DMS53 treated with DMSO at 0.1 percent for 48 hours (cell line): ENCODE measurements around the gene ZIC5.

ENCODE experiments used
- DNase-seq: peaks from one replicate; lab custom pipeline; 2025; ENCODE audit not compliant: unreplicated experiment; lab: John Stamatoyannopoulos, UW

Gene ZIC5

GRCh38 chr13:99971576-99972189 lies at the start of gene ZIC5:
Gene ZIC5 (minus strand): TSS chr13:99971767. CDS start chr13:99971603, 164 bp downstream.
- no peak for DNase-seq

GRCh38 chr13:100019780-100020356 lies 48.3 kb upstream of the ZIC5 start:
- DNase-seq: no peak

DNA sequence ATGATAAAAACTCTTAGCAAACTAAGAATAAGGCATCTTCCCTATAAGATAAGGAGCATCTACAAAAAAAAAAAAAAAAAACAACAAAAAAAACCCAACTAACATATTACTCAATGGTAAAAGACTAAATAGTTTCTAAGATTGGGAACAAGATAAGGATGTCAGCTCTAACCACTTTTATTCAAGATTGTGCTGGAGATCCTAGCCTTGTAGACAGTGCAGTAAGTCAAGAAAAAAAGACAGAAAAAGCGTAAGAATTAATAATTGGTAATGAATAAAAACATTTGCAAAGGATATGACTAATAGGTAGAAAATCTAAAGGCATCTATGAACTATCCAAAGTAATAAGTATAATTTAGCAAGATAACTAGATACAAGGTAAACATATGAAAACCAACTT lies 43.1 kb upstream of the ZIC5 start:
- no peak for DNase-seq

- no peak for DNase-seq
Measured at GRCh38 chr13:99998261-99998660, 26.7 kb upstream of the ZIC5 start.

- no peak for DNase-seq
Measured at GRCh38 chr13:99997702-99998214, 26.2 kb upstream of the ZIC5 start.

GRCh38 chr13:99996381-99996973 lies 24.9 kb upstream of the ZIC5 start:
- DNase-seq: no peak

DNA sequence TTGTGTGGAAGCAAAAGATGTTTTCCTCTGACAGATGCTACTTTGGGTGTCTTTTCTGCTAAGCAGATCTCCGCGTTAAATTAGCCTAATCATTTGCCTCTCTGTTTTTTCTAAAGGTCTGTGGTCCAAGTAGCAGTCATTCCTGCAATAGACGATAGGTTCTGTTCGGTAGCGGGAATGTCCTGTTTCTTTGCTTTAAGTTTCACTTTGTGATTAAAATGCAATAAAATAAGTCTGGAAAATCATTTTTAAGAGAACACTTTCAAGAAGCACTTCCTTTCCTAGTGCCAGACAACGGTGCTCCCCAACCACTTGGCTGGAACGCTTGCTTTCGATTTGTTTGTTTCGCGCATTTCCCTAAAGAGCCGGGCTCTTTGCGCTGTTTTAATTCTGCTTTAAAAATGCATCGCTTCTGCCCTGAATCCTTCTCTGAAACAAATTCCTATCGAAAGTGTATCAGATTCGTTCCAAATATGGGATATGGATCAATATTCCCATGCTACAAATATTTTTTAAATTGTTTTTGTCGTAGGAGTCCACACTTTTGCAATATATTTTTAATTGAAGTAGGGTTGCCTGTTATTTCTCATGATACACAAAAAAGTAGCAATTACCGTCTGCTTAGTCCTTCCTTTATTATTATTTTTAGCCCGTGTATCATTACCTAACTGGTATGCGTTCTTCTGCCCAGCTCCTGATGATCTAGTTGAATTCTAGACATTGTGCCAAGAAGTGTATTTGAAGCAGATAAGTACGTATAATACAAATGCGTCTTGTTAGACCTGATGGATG lies 24.2 kb upstream of the ZIC5 start:
- no peak for DNase-seq

GRCh38 chr13:99995104-99995588 lies 23.6 kb upstream of the ZIC5 start:
- DNase-seq: no peak

- no peak for DNase-seq
Measured at GRCh38 chr13:99994638-99995020, 23.1 kb upstream of the ZIC5 start.

GRCh38 chr13:99993660-99994637 lies 22.4 kb upstream of the ZIC5 start:
- DNase-seq: no peak

- no peak for DNase-seq
Measured at GRCh38 chr13:99992949-99993351, 21.4 kb upstream of the ZIC5 start.

DNA sequence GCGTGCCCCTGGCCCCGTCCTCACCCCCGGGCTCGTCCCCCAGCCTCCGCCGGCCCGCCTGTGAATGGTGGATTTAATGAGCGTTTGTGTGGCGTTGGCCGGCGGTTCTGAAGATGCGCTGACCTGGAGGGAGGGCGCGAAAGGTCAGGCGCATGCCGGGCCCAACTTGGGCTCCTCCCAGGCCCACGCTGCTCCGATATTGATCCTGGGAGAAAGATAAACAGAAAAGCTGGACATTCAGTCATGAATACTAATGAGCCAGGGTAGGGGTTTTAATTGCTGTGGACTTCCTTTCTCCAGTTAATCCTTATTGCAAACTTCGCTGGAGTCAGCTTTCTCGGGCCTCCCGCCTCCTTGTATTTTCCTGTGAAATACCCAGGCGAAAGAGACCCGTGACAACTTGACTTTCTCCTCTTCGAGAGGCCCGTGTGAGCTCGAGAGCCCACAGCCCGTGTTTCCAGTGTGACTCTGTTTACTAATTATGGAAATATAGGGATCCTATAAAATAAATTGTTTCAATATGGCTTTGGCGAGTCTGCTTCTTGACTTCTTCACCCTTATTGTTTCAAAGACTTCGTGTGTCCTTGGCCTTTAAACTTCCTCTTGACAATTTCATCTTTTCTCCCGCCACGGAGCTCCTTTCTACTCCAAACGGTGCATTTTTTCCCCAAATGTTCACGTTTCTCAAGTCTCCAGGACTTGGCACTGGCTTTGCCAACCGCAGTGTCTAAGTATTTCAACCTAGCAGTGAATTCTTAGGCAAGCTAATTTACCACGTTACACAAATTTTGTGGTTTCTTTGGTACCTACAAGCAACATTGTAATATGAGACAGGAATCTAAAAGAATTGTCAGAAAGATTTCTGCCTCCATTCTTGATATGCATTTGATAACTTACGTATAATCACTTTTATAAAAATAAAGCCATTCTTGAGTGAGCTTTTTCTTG lies 20.5 kb upstream of the ZIC5 start:
- DNase-seq: no peak

GRCh38 chr13:99991013-99991827 lies 19.7 kb upstream of the ZIC5 start:
- no peak for DNase-seq

DNA sequence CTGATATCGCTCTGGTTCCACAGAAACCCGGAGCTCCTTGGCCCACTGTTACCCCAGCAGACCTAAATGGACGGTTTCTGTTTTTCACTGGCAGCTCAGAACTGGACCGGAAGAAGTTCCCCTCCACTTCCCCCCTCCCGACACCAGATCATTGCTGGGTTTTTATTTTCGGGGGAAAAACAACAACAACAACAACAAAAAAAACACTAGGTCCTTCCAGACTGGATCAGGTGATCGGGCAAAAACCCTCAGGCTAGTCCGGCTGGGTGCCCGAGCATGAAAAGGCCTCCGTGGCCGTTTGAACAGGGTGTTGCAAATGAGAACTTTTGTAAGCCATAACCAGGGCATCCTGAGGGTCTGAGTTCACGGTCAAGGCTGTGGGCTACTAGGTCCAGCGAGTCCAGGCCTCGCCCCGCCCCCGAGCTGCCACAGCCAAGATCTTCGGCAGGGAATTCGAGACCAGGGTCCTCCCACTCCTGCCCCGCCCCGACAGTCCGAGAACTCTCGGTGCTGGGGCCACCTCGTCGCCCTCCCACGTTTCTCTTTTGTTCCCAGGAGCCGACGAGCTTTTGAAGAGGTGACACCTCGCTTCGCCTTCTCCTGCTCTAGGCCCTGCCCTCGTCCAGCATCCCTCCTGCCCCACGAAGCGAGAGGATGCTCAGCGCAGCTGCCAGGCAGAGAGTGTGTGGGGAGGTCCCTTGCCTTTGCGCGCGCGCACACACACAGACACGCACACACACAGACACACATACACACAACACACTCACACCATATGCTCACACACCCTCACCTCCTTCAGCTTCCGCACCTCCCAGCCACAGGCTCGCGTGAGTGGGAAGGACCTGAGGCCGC lies 18.8 kb upstream of the ZIC5 start:
- DNase-seq: no peak

DNA sequence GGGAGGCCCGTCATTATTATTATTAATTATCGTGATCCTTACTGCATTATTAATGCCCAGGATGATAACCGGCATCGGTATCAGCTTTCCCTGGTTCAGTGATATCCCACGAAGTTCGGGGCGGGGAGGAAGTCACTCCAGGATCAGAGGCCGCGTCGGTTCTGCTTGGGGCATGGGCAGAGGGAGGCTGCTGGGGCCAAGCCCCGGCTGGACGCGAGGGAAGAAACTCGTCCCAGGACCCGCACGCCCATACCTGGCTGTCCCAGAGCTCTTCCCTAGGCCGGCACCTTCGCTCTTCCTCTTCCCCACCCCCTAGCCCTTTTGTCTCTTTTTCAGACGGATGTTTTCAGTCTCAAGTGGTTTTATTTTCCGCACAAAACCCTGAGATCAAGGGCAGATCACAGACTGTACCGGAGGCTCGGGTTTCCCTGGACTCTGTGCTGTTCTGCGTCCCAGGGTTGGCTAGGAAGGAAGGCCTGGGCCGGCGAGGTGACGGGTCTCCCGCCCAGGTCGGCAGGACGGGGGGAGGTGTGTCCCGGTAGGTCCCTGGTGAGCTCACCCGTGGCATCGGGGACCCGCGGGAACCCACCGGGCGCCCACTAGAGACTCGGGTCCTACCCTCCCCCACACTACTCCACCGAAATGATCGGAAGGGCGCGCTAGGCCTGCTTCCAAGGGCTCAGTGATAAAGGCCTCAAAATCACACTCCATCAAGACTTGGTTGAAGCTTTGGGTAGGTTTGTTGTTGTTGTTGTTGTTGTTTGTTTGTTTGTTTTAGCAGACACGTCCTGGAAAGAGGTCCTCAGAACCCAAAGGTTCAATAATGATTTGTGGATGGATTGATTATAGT lies 17.9 kb upstream of the ZIC5 start:
- no peak for DNase-seq

DNA sequence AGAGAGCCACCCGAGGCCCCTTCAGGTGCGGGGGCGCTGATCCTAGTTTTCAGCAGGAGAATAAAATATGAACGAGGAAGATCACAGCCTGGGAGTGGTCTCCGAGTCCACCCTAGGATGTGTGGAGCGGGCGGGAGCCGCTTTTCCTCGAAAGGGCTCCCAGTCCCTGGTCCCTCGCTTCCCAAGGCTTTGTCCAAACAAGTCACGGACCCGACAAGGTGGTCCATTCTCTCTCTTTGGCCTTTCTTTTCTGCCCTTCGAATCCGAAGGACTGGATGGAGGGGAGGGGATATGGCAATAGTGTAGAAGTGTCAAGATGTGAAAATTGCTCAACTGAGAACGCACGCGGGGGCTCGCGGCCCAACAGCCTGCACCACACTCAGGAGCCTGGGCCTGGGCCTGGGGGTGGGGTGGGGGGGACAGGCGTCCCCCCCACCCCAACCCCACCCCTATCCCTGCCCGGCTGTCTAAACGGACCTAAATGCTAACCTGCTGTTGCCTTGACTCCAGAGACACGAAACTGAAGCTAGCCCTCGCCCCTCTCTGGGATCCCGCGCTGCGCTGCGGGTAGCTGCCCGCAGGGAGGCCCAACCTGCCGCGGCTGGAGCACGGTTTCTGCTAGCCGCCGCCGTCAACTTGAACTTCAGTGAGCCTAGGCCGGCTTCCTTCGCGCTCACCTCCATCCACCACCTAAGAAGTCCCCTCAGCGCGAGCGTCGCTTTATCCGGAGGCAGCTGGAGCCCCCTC lies 17.1 kb upstream of the ZIC5 start:
- DNase-seq: no peak
